GM21423 (cell line): ENCODE data around the gene KCNH1.

Experiments used
- ATAC-seq: cut with Tn5 transposase; IDR thresholded peaks from one replicate; pipeline ENCODE4 v1.9.1; 2021; ENCODE audit warnings: mild to moderate bottlenecking, moderate library complexity; ENCODE audit not compliant: unreplicated experiment

The KCNH1 gene

GRCh38 chr1:210817385-210818275 is 316.3 kb downstream of the KCNH1 start:
- ATAC-seq: no peak

- no peak for ATAC-seq
These were observed 318.1 kb downstream of the KCNH1 start for GRCh38 chr1:210815641-210816550.

- ATAC-seq: no peak
These were observed 319.4 kb downstream of the KCNH1 start for GRCh38 chr1:210814382-210815123.

GRCh38 chr1:210801501-210801900 is 332.4 kb downstream of the KCNH1 start:
- no peak for ATAC-seq

DNA sequence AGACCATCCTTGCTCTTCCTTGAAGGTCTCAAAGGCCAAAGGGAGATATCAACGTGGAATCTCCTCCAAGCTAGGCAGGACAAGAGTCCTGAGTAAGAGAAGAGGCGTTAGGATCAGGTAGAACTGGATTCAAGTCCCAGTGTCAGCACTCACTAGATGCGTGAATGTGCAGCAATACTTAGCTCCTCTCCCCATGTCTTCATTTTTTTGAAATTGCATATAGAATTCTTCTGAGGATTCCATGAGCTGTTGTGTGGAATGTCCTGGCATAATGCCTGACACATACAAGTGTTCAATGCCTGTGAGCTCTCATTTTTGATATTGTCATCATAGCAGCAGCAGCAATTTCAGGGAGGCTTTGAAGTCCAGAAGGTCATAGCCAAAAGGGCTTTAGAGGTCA is 333.2 kb downstream of the KCNH1 start:
- ATAC-seq: no peak

DNA sequence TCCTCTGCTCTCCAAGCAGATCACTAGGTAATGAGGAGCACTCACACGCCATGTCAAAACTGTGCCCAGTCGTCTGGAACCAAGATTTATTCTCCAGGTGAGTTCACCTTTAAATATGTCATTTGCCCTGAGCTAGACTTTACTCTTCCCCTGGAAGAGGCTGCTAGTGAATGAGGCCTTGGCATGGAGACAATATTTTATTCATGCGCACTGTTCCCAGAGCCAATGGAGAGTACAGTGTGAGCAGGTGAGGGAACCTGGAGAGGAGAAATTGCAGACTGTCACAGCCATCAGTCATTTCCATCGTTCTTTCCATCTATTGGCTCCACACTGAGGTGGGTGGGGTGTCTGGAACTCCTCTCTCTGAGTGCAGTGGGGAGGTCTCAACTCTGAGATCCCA is 333.6 kb downstream of the KCNH1 start:
- no peak for ATAC-seq

GRCh38 chr1:210797422-210797821 is 336.5 kb downstream of the KCNH1 start:
- no peak for ATAC-seq

GRCh38 chr1:210796421-210796820 is 337.5 kb downstream of the KCNH1 start:
- ATAC-seq: no peak

- no peak for ATAC-seq
These were observed 339.5 kb downstream of the KCNH1 start for GRCh38 chr1:210794445-210794844.

GRCh38 chr1:210792250-210793102 is 341.5 kb downstream of the KCNH1 start:
- no peak for ATAC-seq

GRCh38 chr1:210790196-210790595 is 343.8 kb downstream of the KCNH1 start:
- no peak for ATAC-seq

GRCh38 chr1:210787800-210788199 is 346.1 kb downstream of the KCNH1 start:
- no peak for ATAC-seq

- no peak for ATAC-seq
These were observed 347.4 kb downstream of the KCNH1 start for GRCh38 chr1:210786546-210786945.

GRCh38 chr1:210783925-210784324 is 350.0 kb downstream of the KCNH1 start:
- no peak for ATAC-seq

DNA sequence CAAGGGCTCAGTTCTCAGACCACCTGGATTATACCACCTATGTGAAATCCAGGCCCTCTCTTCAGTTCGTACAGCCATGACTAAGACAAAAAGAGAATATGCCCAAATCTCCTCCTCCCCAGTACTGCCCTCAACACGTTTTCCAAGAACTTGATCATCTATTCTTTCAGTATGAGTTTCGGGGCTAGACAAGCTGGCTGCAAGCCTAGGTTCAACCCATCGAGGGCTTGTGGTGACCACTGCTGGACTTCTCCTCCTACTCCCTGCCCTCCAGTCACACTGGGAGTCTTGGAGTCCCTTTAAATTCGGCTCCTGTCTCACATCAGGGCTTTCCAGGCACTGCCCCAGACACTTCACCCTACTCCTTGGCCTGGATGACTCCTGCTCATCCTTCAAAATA is 352.3 kb downstream of the KCNH1 start:
- ATAC-seq: no peak

DNA sequence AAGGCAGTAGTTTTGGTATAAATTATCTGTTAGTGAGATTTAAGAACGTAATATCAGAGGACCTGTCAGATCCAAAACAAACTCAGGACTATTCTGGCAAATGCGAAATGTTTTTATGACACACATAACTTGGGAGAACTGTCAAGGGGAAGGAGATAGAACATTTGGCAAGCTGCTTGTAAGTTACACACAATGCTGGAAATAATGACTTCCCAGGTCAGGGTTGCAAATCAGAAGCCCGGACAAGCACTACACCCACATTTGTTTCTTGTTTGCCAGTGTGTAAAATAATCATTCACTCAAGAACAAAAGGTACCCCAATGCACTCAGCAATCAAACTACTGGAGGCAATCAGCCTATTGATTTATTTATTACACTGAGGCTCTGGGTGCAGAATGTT is 354.7 kb downstream of the KCNH1 start:
- no peak for ATAC-seq

GRCh38 chr1:210777914-210778313 is 356.0 kb downstream of the KCNH1 start:
- no peak for ATAC-seq

GRCh38 chr1:210776712-210777111 is 357.2 kb downstream of the KCNH1 start:
- ATAC-seq: no peak

DNA sequence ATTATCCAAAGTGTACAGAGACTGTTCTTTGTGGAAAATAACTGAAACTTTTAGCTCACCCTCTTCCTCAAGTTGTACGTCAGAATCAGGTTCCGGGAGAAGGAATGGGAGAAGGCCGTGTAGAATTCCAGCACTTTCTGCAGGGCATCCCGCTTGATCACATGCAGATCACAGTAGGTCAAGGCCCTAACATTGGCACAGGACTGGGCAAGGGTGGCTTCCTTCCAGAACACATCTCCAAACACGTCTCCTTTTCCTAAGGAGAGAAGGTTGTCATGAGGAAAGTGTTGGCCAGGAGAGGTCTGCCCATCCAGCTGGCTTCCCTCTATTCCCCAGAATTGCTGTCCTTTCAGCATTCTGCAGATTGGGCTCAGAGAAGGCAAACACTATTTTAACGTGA is 358.7 kb downstream of the KCNH1 start:
- no peak for ATAC-seq

DNA sequence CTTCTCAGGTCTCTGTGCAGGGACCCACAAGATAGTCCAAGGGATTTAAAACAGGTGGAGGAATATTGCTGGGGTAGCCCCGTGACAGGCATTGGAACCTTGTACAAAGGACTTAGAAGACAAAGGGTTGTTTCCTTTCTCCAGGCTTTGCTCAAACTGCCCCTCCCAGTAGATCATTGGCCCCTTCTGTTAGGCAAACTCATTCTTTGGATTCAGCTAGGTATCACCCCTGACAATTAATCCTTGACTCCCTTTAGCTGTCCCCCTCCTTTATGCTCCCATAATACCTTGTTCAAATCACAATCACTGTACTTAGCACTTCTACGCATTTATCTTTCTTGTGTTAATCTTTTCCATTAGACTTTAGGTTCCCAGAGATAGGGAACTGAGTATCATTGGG is 360.5 kb downstream of the KCNH1 start:
- no peak for ATAC-seq
